Caco-2 (cell line): ENCODE measurements around the gene DNAJB2. TPM values are rescaled to one million over a fixed set of nuclear protein-coding genes. Genes with fewer than 3 reads are reported as not detected.
"Not testable (repeated sequence)": the region's sequence is repeated elsewhere in the genome, so short reads cannot be mapped to it uniquely, and the experiment has no call there.

Source experiments
- BruUV-seq: library from RNA; stranded (reverse); fragments of 400-500 nt; replicated peaks from 2 replicates; lab custom pipeline; 2021; lab: Mats Ljungman, UMichigan
- CTCF ChIA-PET: fragments of 300-600 bp; sonication (Branson Sonifier 250); formaldehyde crosslinking; loops from one replicate; lab custom pipeline; 2022; ENCODE audit warnings: antibody characterized with exemption; lab: Charles Lee
- POLR2A ChIA-PET: fragments of 300-600 bp; sonication (Branson Sonifier 250); formaldehyde crosslinking; loops from one replicate; lab custom pipeline; 2022; ENCODE audit warnings: antibody characterized with exemption; lab: Charles Lee
- DNase-seq, 2 experiments: peaks; one replicate each; pipeline versions ENCODE4 v3.0.0 to v3.0.0-alpha.2; 2020 to 2022
- H3K27me3 ChIP-seq: replicated peaks from 2 replicates; pipeline ENCODE4 v1.6.0; 2011; ENCODE audit warnings: low read length; ENCODE audit not compliant: control insufficient read depth, insufficient read depth
- H3K36me3 ChIP-seq: 2 replicates; pipeline ENCODE4 v1.5.1; 2011; ENCODE audit warnings: low read length; ENCODE audit not compliant: control insufficient read depth, insufficient read depth
- H3K4me1 ChIP-seq: fragments of 250-450 bp; sonication (Bioruptor Pico); 2 replicates; pipeline ENCODE4 v1.5.1; 2020; ENCODE audit warnings: mild to moderate bottlenecking
- H3K4me3 ChIP-seq: 2 replicates; pipeline ENCODE4 v1.5.1; 2011; ENCODE audit warnings: low read depth, mild to moderate bottlenecking, control low read depth, low read length
- H3K9me3 ChIP-seq: fragments of 250-450 bp; sonication (Bioruptor Pico); 2 replicates; pipeline ENCODE4 v1.5.1; 2020; ENCODE audit warnings: mild to moderate bottlenecking, moderate library complexity
- H3K27ac Mint-ChIP-seq: one replicate; pipeline ENCODE4 v1.8.0; 2022; ENCODE audit warnings: mixed read lengths; ENCODE audit not compliant: unreplicated experiment
- H3K27me3 Mint-ChIP-seq: one replicate; pipeline ENCODE4 v1.8.0; 2022; ENCODE audit warnings: mixed read lengths; ENCODE audit not compliant: insufficient read depth, unreplicated experiment
- H3K36me3 Mint-ChIP-seq: one replicate; pipeline ENCODE4 v1.8.0; 2022; ENCODE audit warnings: mild to moderate bottlenecking, mixed read lengths; ENCODE audit not compliant: insufficient read depth, unreplicated experiment
- H3K4me1 Mint-ChIP-seq: one replicate; pipeline ENCODE4 v1.8.0; 2022; ENCODE audit warnings: low read depth, mixed read lengths; ENCODE audit not compliant: unreplicated experiment
- H3K4me3 Mint-ChIP-seq: one replicate; pipeline ENCODE4 v1.8.0; 2022; ENCODE audit warnings: mild to moderate bottlenecking, moderate library complexity, mixed read lengths; ENCODE audit not compliant: unreplicated experiment
- H3K9me3 Mint-ChIP-seq: one replicate; pipeline ENCODE4 v1.8.0; 2022; ENCODE audit warnings: mixed read lengths; ENCODE audit not compliant: unreplicated experiment
- CTCF ChIP-seq, 2 experiments: fragments of 200-600 bp in 1 of 2; IDR thresholded peaks; 1 replicate in 1 of 2; 2 replicates in 1 of 2; pipeline versions ENCODE4 v1.5.1 to v1.8.0; 2011 to 2022; ENCODE audit warnings: antibody characterized with exemption in 1 of 2, control low read depth in 1 of 2, inconsistent platforms in 1 of 2, low read depth in 1 of 2, low read length in 1 of 2, mild to moderate bottlenecking in 1 of 2, moderate library complexity in 1 of 2; ENCODE audit not compliant: insufficient read depth in 1 of 2, severe bottlenecking in 1 of 2, unreplicated experiment in 1 of 2
- intact Hi-C: fragments of 100-400 bp; cut with micrococcal nuclease; formaldehyde crosslinking; loops from one replicate; pipeline ENCODE4 v1.10.0; 2022; ENCODE audit not compliant: unreplicated experiment
- total RNA-seq: library from RNA; stranded (reverse); gene quantifications from 2 replicates; pipeline ENCODE4 v1.2.3, GENCODE V29; 2022

The DNAJB2 gene
- total RNA-seq, 1 experiment from 2014 or later = 61.2 TPM

- peaks cover 19% of the 10 kb centered on the region for H3K36me3 Mint-ChIP-seq
- no peak overlapping the region for H3K4me3 Mint-ChIP-seq
- Histone ChIP-seq H3K36me3 (peaks cover 3% of the 10 kb centered on the region), H3K9me3 (no peaks in the 10 kb centered on the region), H3K4me3 (no peak overlapping the region), H3K27me3 (no peaks in the 10 kb centered on the region), H3K4me1 (no peaks in the 10 kb centered on the region)
- POLR2A ChIA-PET = interaction anchor here (0.5 kb wide), 1 partner anchor 97 kb away, joined by 3 read pairs; no protein-coding TSS in a partner anchor
- DNase-seq = no peak
- TF ChIP-seq CTCF (IDR thresholded peaks at IDR 0.05; ENCODE audit: insufficient read depth in 1 of 2, low read depth in 1 of 2, low read length in 1 of 2, severe bottlenecking in 1 of 2, unreplicated experiment in 1 of 2) = no peak
- TSS peak; percentile 50 for BruUV-seq
- no peaks in the 10 kb centered on the region for H3K4me1 Mint-ChIP-seq
- H3K27ac Mint-ChIP-seq = no peak overlapping the region
- no peaks in the 10 kb centered on the region for H3K27me3 Mint-ChIP-seq
- intact Hi-C loops = no loop called here
- CTCF ChIA-PET = interaction anchor here (1.2 to 2.9 kb wide), 2 partner anchors 8 to 9 kb away, joined by 4 to 20 read pairs; no protein-coding TSS in a partner anchor
- H3K9me3 Mint-ChIP-seq = no peaks in the 10 kb centered on the region
Observed at GRCh38 chr2:219286436-219287115, 7.4 kb downstream of the DNAJB2 start.

GRCh38 chr2:219287116-219287440 is 7.9 kb downstream of the DNAJB2 start:
- H3K27me3 ChIP-seq, H3K4me3 Mint-ChIP-seq, H3K27ac Mint-ChIP-seq, BruUV-seq, H3K9me3 ChIP-seq, H3K4me1 Mint-ChIP-seq, H3K36me3 ChIP-seq, intact Hi-C loops, H3K27me3 Mint-ChIP-seq, DNase-seq, H3K9me3 Mint-ChIP-seq, H3K4me1 ChIP-seq, H3K4me3 ChIP-seq: not testable (repeated sequence)
- peaks cover 19% of the 10 kb centered on the region for H3K36me3 Mint-ChIP-seq
- ChIA-PET CTCF (interaction anchor here (2.9 kb wide), 1 partner anchor 8 kb away, joined by 20 read pairs; no protein-coding TSS in a partner anchor), POLR2A (interaction anchor here (0.6 kb wide), 1 partner anchor 179 kb away, joined by 4 read pairs; no protein-coding TSS in a partner anchor)

- Histone ChIP-seq H3K4me1 (no peaks in the 10 kb centered on the region), H3K9me3 (no peaks in the 10 kb centered on the region), H3K4me3 (no peak overlapping the region), H3K36me3 (no peaks in the 10 kb centered on the region; the same call in 1 of the 2 replicates), H3K27me3 (no peaks in the 10 kb centered on the region)
- Mint-ChIP-seq H3K27me3 (no peaks in the 10 kb centered on the region), H3K4me3 (no peak overlapping the region), H3K36me3 (peaks cover 18% of the 10 kb centered on the region), H3K27ac (no peak overlapping the region), H3K4me1 (no peaks in the 10 kb centered on the region), H3K9me3 (no peaks in the 10 kb centered on the region)
- intact Hi-C loops = no loop called here
- no TSS peak for BruUV-seq
- ChIA-PET CTCF (interaction anchor here (1.0 kb wide), 1 partner anchor 13 kb away, joined by 3 read pairs; no protein-coding TSS in a partner anchor), POLR2A (interaction anchor here (0.6 kb wide), 1 partner anchor 180 kb away, joined by 4 read pairs; no protein-coding TSS in a partner anchor)
- no peak for DNase-seq
- no peak for TF ChIP-seq CTCF (IDR thresholded peaks at IDR 0.05; ENCODE audit: insufficient read depth in 1 of 2, low read depth in 1 of 2, low read length in 1 of 2, severe bottlenecking in 1 of 2, unreplicated experiment in 1 of 2)
Observed at GRCh38 chr2:219287580-219288265, 8.6 kb downstream of the DNAJB2 start.
